H1 (cell line): ENCODE data around the gene KLHL33. TPM values are rescaled to one million over a fixed set of nuclear protein-coding genes. Genes with fewer than 3 reads are reported as not detected.
A peak's percentile ranks its signal among the peaks of the same experiment; 100 is the strongest.

Source experiments
- CTCF ChIA-PET: fragments of 300-600 bp; sonication (Branson Sonifier 250); formaldehyde crosslinking; loops from one replicate; lab custom pipeline; 2021; ENCODE audit not compliant: partially characterized antibody; lab: Charles Lee
- POLR2A ChIA-PET: fragments of 300-600 bp; sonication (Branson Sonifier 250); formaldehyde crosslinking; loops from one replicate; lab custom pipeline; 2021; ENCODE audit warnings: inconsistent platforms; ENCODE audit not compliant: partially characterized antibody; lab: Charles Lee
- DNase-seq, 2 experiments: peaks; one replicate each; pipeline versions ENCODE4 v3.0.0 to v3.0.0-alpha.2; 2010 to 2022; ENCODE audit warnings: low spot score in 2 of 2, low read depth in 1 of 2, mixed read lengths in 1 of 2
- FAIRE-seq: peaks from 2 replicates; lab custom pipeline; 2011; peaks lifted over from hg19 to GRCh38; lab: Jason Lieb, UNC
- H2AFZ ChIP-seq: 2 replicates; pipeline ENCODE4 v1.8.1; 2012; ENCODE audit warnings: low read length, inconsistent platforms
- H2AK5ac ChIP-seq: 2 replicates; pipeline ENCODE4 v1.6.1; 2013; ENCODE audit warnings: low read depth, low read length
- H2BK120ac ChIP-seq: replicated peaks from 2 replicates; pipeline ENCODE3; 2013; ENCODE audit warnings: low read depth, low read length, inconsistent platforms
- H2BK12ac ChIP-seq: 2 replicates; pipeline ENCODE4 v1.6.1; 2013; ENCODE audit warnings: low read depth, low read length
- H2BK15ac ChIP-seq: 2 replicates; pipeline ENCODE4 v1.6.1; 2013; ENCODE audit warnings: low read length
- H2BK20ac ChIP-seq: 2 replicates; pipeline ENCODE4 v1.6.1; 2013; ENCODE audit warnings: low read length
- H2BK5ac ChIP-seq: 2 replicates; pipeline ENCODE4 v1.6.1; 2013; ENCODE audit warnings: low read depth, low read length
- H3K14ac ChIP-seq: 2 replicates; pipeline ENCODE4 v1.6.1; 2013; ENCODE audit warnings: inconsistent platforms; ENCODE audit not compliant: insufficient read length
- H3K18ac ChIP-seq: 2 replicates; pipeline ENCODE4 v1.6.1; 2013; ENCODE audit warnings: low read length; ENCODE audit errors: extremely low read depth
- H3K23ac ChIP-seq: 2 replicates; pipeline ENCODE4 v1.6.1; 2013; ENCODE audit warnings: inconsistent platforms; ENCODE audit not compliant: insufficient read length
- H3K23me2 ChIP-seq: 2 replicates; pipeline ENCODE4 v1.6.1; 2013; ENCODE audit warnings: low read depth, low read length
- H3K27ac ChIP-seq: 2 replicates; pipeline ENCODE4 v1.6.1; 2011; ENCODE audit warnings: low read depth, low read length, inconsistent platforms
- H3K27me3 ChIP-seq, 4 experiments: replicated peaks in 1 of 4; 1 replicate in 1 of 4; 2 replicates in 3 of 4; pipeline versions ENCODE4 v1.6.1 to v1.8.1; 2011 to 2013; ENCODE audit warnings: low read length in 3 of 4, mild to moderate bottlenecking in 3 of 4, inconsistent platforms in 2 of 4, mixed read lengths in 2 of 4, moderate library complexity in 1 of 4; ENCODE audit not compliant: control insufficient read depth in 3 of 4, insufficient read depth in 3 of 4; ENCODE audit errors: extremely low read depth in 1 of 4
- H3K36me3 ChIP-seq, 4 experiments: 2 replicates each; pipeline versions ENCODE4 v1.6.1 to v1.8.1; 2011 to 2013; ENCODE audit warnings: mild to moderate bottlenecking in 4 of 4, low read length in 3 of 4, moderate library complexity in 2 of 4, control low read depth in 1 of 4, inconsistent platforms in 1 of 4; ENCODE audit not compliant: insufficient read depth in 4 of 4, control insufficient read depth in 2 of 4
- H3K4ac ChIP-seq: replicated peaks from 2 replicates; pipeline ENCODE3; 2013; ENCODE audit warnings: low read length, low read depth, mixed read lengths, inconsistent platforms; ENCODE audit not compliant: insufficient read length
- H3K4me1 ChIP-seq, 4 experiments: replicated peaks in 1 of 4; 1 replicate in 1 of 4; 2 replicates in 3 of 4; pipeline versions ENCODE4 v1.6.1 to v1.8.1; 2011 to 2013; ENCODE audit warnings: low read length in 3 of 4, inconsistent platforms in 2 of 4, mixed read lengths in 1 of 4; ENCODE audit not compliant: insufficient read depth in 4 of 4, control insufficient read depth in 3 of 4
- H3K4me2 ChIP-seq, 2 experiments: 2 replicates each; pipeline versions ENCODE4 v1.6.1 to v1.8.1; 2011 to 2013; ENCODE audit warnings: low read depth in 2 of 2, low read length in 2 of 2, control low read depth in 1 of 2, inconsistent platforms in 1 of 2, mild to moderate bottlenecking in 1 of 2; ENCODE audit not compliant: insufficient read depth in 1 of 2
- H3K4me3 ChIP-seq, 4 experiments: fragments of 200-600, 300-600 bp in 1 of 4; sonication (generic), shearing (Covaris generic), sonication (Bioruptor Twin) in 1 of 4; 2 replicates each; pipeline versions ENCODE4 v1.5.1 to v1.8.1; 2011 to 2016; ENCODE audit warnings: low read length in 4 of 4, low read depth in 3 of 4, control low read depth in 2 of 4, inconsistent platforms in 2 of 4, mild to moderate bottlenecking in 2 of 4, mixed read lengths in 1 of 4, moderate library complexity in 1 of 4; ENCODE audit not compliant: insufficient read depth in 2 of 4; ENCODE audit errors: extremely low read depth in 1 of 4
- H3K56ac ChIP-seq: replicated peaks from 2 replicates; pipeline ENCODE3; 2013; ENCODE audit warnings: low read depth, mild to moderate bottlenecking, mixed read lengths, low read length, inconsistent platforms; ENCODE audit not compliant: insufficient read length
- H3K79me1 ChIP-seq: 2 replicates; pipeline ENCODE4 v1.6.1; 2013; ENCODE audit warnings: low read depth, low read length, control low read depth
- H3K79me2 ChIP-seq, 2 experiments: 2 replicates each; pipeline versions ENCODE4 v1.6.1 to v1.8.1; 2012 to 2013; ENCODE audit warnings: low read length in 2 of 2, mild to moderate bottlenecking in 2 of 2, inconsistent platforms in 1 of 2; ENCODE audit not compliant: insufficient read depth in 2 of 2, control insufficient read depth in 1 of 2
- H3K9ac ChIP-seq, 4 experiments: replicated peaks in 1 of 4; 1 replicate in 1 of 4; 2 replicates in 3 of 4; pipeline versions ENCODE4 v1.6.1 to v1.8.1; 2011 to 2013; ENCODE audit warnings: low read depth in 3 of 4, low read length in 3 of 4, control low read depth in 2 of 4, mild to moderate bottlenecking in 2 of 4, moderate library complexity in 2 of 4, inconsistent platforms in 1 of 4; ENCODE audit errors: extremely low read depth in 1 of 4
- H3K9me3 ChIP-seq, 2 experiments: 2 replicates each; pipeline versions ENCODE4 v1.6.1 to v1.8.1; 2012 to 2013; ENCODE audit warnings: mild to moderate bottlenecking in 2 of 2, moderate library complexity in 2 of 2, control low read depth in 1 of 2, inconsistent platforms in 1 of 2, low read depth in 1 of 2, low read length in 1 of 2, mixed read lengths in 1 of 2; ENCODE audit not compliant: insufficient read depth in 2 of 2
- H4K20me1 ChIP-seq, 2 experiments: replicated peaks in 1 of 2; 2 replicates each; pipeline versions ENCODE3 to v1.8.1; 2011 to 2013; ENCODE audit warnings: inconsistent platforms in 2 of 2, low read length in 2 of 2, mild to moderate bottlenecking in 1 of 2; ENCODE audit not compliant: insufficient read depth in 2 of 2, control insufficient read depth in 1 of 2
- H4K5ac ChIP-seq: 2 replicates; pipeline ENCODE4 v1.6.1; 2013; ENCODE audit warnings: low read length, low read depth, mixed read lengths, inconsistent platforms; ENCODE audit not compliant: insufficient read length
- H4K8ac ChIP-seq: 2 replicates; pipeline ENCODE4 v1.8.0; 2013; ENCODE audit warnings: mild to moderate bottlenecking, moderate library complexity, low read length, inconsistent platforms; ENCODE audit not compliant: insufficient read depth; ENCODE audit errors: extremely low read depth
- H4K91ac ChIP-seq: replicated peaks from 2 replicates; pipeline ENCODE3; 2013; ENCODE audit warnings: low read length, mixed read lengths, inconsistent platforms; ENCODE audit not compliant: insufficient read length
- BCL11A ChIP-seq, 2 experiments: IDR thresholded peaks; one replicate each; pipeline ENCODE4 v1.6.1; 2011; ENCODE audit warnings: low read depth in 2 of 2, low read length in 2 of 2, mild to moderate bottlenecking in 2 of 2
- HDAC2 ChIP-seq, 2 experiments: fragments of 300-600 bp in 1 of 2; sonication (generic) in 1 of 2; IDR thresholded peaks; 2 replicates each; pipeline ENCODE4 v1.6.1; 2011 to 2012; ENCODE audit warnings: low read depth in 2 of 2, low read length in 2 of 2, mild to moderate bottlenecking in 2 of 2, moderate library complexity in 2 of 2, borderline replicate concordance in 1 of 2, inconsistent platforms in 1 of 2
- MAFK ChIP-seq: IDR thresholded peaks from 2 replicates; pipeline ENCODE4 v1.6.1; 2012; ENCODE audit warnings: low read depth, mild to moderate bottlenecking, improper control_type of control experiment, low read length
- RFX5 ChIP-seq: IDR thresholded peaks from 2 replicates; pipeline ENCODE4 v1.6.1; 2011; ENCODE audit warnings: low read depth, low read length, improper control_type of control experiment, borderline replicate concordance
- RNF2 ChIP-seq: fragments of 200-900, 300-1000 bp; sonication (generic); IDR thresholded peaks from 2 replicates; pipeline ENCODE4 v1.7.1; 2016; ENCODE audit warnings: borderline replicate concordance, low read depth, mild to moderate bottlenecking, antibody characterized with exemption, low read length; ENCODE audit not compliant: poor library complexity, severe bottlenecking; ENCODE audit errors: missing control alignments
- SAP30 ChIP-seq: fragments of 300-600 bp; sonication (generic); IDR thresholded peaks from 2 replicates; pipeline ENCODE4 v1.7.1; 2012; ENCODE audit warnings: low read length, moderate library complexity, mild to moderate bottlenecking, inconsistent platforms; ENCODE audit not compliant: insufficient read depth, insufficient replicate concordance
- TCF12 ChIP-seq: IDR thresholded peaks from 2 replicates; pipeline ENCODE4 v1.6.1; 2011; ENCODE audit warnings: low read depth, mild to moderate bottlenecking, low read length
- WGBS, 2 experiments: shearing (Covaris generic) in 1 of 2; methylation state at CpG; one replicate each; pipeline versions ENCODE4 v1.1.6 to v1.1.7; 2013 to 2015; ENCODE audit warnings: low lambda C conversion rate in 2 of 2, mixed read lengths in 2 of 2, inconsistent platforms in 1 of 2, low coverage in 1 of 2, missing lambda C conversion rate in 1 of 2; ENCODE audit not compliant: insufficient replicate concordance in 2 of 2, insufficient coverage in 1 of 2, insufficient read length in 1 of 2; ENCODE audit errors: extremely low coverage in 1 of 2, missing lambda C conversion rate in 1 of 2; 5-methylcytosine and 5-hydroxymethylcytosine counted together
- polyA plus RNA-seq, 7 experiments: library from polyadenylated mRNA; depleted of rRNA in 3 of 7; stranded (reverse) in 5 of 7; unstranded in 2 of 7; fragments of >200 nt in 5 of 7; fragments of 200-250 nt in 2 of 7; gene quantifications; 1 replicate in 5 of 7; 2 replicates in 1 of 7; 4 replicates in 1 of 7; pipeline versions ENCODE4 v1.2.1 to v1.2.3, GENCODE V29; 2011 to 2013; ENCODE audit warnings: missing spikeins in 2 of 7, mixed read lengths in 2 of 7
- total RNA-seq: library from RNA; stranded (reverse); fragmentation: NEBNext Ultra II Directional; extraction: Animal tissue kit (Norgen Biotek cat#: 25700); gene quantifications from 2 replicates; pipeline ENCODE4 v1.2.1, GENCODE V29; 2021
- TF ChIP-seq, protein P1 (sequence below): IDR thresholded peaks from 2 replicates; pipeline ENCODE4 v1.6.1; 2011; ENCODE audit warnings: low read depth, mild to moderate bottlenecking, low read length; ENCODE audit not compliant: insufficient read depth

KLHL33 gene
- total and polyA plus RNA-seq, 2 of the 8 experiments (the other 6 are each of a cell fraction or from before 2014, with no cell fraction given), result 0.11 to 0.17 TPM

DNA sequence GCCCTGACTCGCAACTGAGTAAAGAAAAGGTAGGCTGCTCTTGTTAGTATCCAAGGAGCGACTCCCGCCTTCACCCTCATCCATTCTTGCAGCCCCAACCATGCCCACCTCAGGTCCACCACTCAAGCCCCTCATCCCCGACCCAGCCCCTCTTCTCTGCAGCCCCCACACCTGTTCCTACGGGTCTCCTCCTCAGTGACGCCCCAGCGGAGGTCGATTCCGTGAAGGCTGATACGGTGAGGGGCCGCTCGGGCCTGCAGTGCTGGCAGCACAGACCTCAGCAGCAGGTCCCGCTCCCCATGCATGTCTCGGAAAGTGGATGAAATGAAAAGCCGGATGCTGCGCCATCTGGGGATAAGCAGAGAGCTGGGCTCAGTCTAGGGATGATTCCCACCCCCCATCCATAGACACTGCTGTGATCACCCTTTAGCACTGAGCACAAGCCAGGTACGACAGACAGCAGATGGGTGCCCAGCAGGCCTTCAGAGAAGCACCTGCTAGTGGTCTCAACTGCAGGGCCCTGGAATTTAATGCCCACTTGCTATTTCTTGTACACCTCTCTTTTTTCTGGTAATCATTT is 49.6 kb downstream of the KLHL33 start:
- no peak overlapping the region for H2AK5ac ChIP-seq
- H3K27me3 ChIP-seq, result no peaks in the 10 kb centered on the region; a peak in 1 of 7 replicates
- no peak overlapping the region for H3K4ac ChIP-seq
- H3K18ac ChIP-seq, result no peak overlapping the region
- H4K91ac ChIP-seq, result no peak overlapping the region
- H2BK5ac ChIP-seq, result no peak overlapping the region
- H4K8ac ChIP-seq, result 0 out of 2 replicates have a peak overlapping the region, but pooled peaks have one; percentile 36
- H3K9ac ChIP-seq, result no peak overlapping the region
- no peak overlapping the region for H2BK15ac ChIP-seq
- ChIA-PET CTCF (interaction anchor here (0.6 kb wide), 1 partner anchor 32 kb away, joined by 4 read pairs; no protein-coding TSS in a partner anchor), POLR2A (no interaction called here)
- H3K36me3 ChIP-seq, result peaks cover 2 to 29% (median 25%) of the 10 kb centered on the region in 4 experiments
- no peak overlapping the region for H3K56ac ChIP-seq
- no peaks in the 10 kb centered on the region for H3K79me1 ChIP-seq
- no peak overlapping the region for H2BK12ac ChIP-seq
- no peaks in the 10 kb centered on the region for H3K79me2 ChIP-seq
- FAIRE-seq (no peak), DNase-seq (no peak)
- no peak overlapping the region for H3K27ac ChIP-seq
- no peak overlapping the region for H2AFZ ChIP-seq
- no peak overlapping the region for H3K4me3 ChIP-seq
- H3K4me1 ChIP-seq, result no peaks in the 10 kb centered on the region
- H4K20me1 ChIP-seq, result peaks cover 0 to 3% of the 10 kb centered on the region in 2 experiments
- no peaks in the 10 kb centered on the region for H3K23me2 ChIP-seq
- 0 out of 4 replicates have a peak, but pooled peaks cover 0 to under 1% of the 10 kb centered on the region in 2 experiments for H3K9me3 ChIP-seq
- no peak overlapping the region for H4K5ac ChIP-seq
- no peak overlapping the region for H3K23ac ChIP-seq
- no peak overlapping the region for H3K14ac ChIP-seq
- H2BK120ac ChIP-seq, result no peak overlapping the region
- H2BK20ac ChIP-seq, result no peak overlapping the region
- 94% methylated on average over 16 of the region's 17 CpGs; no CpG with 5 or more reads in 1 of the 2 experiments for WGBS, 2 experiments
- no peak overlapping the region for H3K4me2 ChIP-seq
- TF ChIP-seq BCL11A (IDR thresholded peaks at IDR 0.05; ENCODE audit: low read depth in 2 of 2, low read length in 2 of 2) (no peak), MAFK (no peak), SAP30 (no peak), TCF12 (no peak), HDAC2 (IDR thresholded peaks at IDR 0.05; ENCODE audit: borderline replicate concordance in 1 of 2, low read depth in 2 of 2, low read length in 2 of 2) (no peak), RNF2 (no peak), RFX5 (no peak)
- TF ChIP-seq, protein P1, sequence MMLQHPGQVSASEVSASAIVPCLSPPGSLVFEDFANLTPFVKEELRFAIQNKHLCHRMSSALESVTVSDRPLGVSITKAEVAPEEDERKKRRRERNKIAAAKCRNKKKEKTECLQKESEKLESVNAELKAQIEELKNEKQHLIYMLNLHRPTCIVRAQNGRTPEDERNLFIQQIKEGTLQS, result no peak
